IPS-NIHi7 (cell line): Measurements from ENCODE around the gene NARS2.

Source experiments
- DNase-seq: peaks from one replicate; pipeline ENCODE4 v3.0.0; 2012; ENCODE audit warnings: mixed read lengths; ENCODE audit errors: extremely low spot score

Gene NARS2

GRCh38 chr11:78415338-78415737 lies 159.3 kb downstream of the NARS2 start:
- no peak for DNase-seq

GRCh38 chr11:78414321-78415051 lies 160.2 kb downstream of the NARS2 start:
- DNase-seq, result no peak

DNA sequence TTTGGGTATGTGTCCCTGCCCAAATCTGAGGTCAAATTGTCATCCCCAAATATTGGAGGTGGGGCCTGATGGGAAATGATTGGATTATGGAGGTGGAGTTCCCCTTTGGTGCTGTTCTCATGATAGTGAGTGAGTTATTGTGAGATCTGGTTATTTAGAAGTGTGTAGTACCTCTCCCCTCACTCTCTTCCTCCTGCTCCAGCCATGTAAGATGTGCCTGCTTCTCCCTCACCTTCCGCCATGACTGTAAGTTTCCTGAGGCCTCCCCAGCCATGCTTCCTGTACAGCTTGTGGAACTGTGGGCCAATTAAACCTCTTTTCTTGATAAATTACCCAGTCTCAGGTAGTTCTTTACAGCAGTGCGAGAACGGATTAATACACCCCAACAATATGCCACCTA lies 166.0 kb downstream of the NARS2 start:
- no peak for DNase-seq

DNA sequence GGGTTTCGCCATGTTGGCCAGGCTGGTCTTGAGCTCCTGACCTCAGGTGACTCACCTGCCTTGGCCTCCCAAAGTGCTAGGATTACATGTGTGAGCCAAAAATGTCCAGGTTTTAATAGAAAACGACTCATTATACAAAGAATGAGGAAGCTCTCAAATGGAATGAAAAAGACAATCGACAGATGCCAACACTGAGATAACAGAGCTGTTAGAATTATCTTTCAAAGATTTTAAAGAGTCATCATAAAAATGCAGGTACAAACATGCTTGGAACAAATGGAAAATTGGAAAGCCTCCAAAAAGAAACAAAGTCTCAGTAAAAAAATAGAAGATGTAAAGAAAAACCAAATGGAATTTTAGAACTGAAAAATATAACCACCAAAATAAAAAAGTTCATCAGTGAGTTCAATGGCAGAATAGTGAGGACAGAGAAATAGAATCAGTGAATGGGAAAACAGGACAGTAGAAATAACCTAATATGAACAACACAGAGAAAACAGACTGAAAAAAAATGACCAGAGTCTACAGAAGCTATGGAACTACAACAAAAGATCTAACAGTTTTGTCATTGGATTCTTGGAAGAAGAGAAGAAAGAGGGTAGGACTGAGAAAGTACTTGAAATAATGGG lies 168.0 kb downstream of the NARS2 start:
- DNase-seq, result no peak

DNA sequence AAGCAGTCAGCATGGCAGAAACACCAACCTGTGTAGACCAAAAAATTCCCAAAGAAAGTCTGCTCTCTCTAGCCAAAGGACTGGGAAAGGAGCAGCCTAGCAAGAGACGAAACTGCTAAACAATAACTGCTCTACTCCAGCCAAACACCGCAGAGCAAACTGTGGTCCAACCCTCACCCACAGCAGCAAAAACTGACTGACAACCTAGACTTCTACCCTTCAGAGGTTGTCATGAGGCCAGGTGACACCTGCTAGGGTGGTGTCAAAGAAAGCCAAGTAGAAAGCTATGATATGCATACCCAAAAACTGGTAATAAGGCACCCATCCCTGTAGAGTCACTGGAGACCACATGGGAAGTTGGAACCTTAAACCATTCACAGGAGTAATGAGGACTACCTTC lies 168.9 kb downstream of the NARS2 start:
- no peak for DNase-seq

GRCh38 chr11:78403781-78404180 lies 170.9 kb downstream of the NARS2 start:
- DNase-seq, result no peak

- no peak for DNase-seq
Measured at GRCh38 chr11:78402847-78403246, 171.8 kb downstream of the NARS2 start.

- no peak for DNase-seq
Measured at GRCh38 chr11:78400702-78401101, 174.0 kb downstream of the NARS2 start.

DNA sequence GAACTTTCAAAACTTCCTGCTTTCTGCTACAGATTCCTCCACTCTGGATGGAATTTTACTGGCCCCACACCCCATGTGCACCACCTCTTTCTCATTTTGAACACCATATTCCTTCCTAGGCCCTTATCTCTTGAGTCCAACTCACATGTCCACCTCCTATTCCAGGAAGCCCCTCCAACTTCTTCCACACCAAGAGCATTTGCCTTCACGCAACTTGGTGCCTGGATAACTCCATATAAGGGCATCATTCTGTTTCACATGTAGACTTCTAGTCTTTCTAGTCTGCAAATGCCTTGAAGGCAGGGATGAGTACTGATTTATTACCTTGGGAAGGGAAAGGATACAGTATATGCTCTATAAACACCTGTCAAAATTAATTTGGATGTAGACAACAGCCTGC lies 174.5 kb downstream of the NARS2 start:
- DNase-seq, result no peak

- DNase-seq, result peak; percentile 57
Measured at GRCh38 chr11:78399136-78399535, 175.5 kb downstream of the NARS2 start.

DNA sequence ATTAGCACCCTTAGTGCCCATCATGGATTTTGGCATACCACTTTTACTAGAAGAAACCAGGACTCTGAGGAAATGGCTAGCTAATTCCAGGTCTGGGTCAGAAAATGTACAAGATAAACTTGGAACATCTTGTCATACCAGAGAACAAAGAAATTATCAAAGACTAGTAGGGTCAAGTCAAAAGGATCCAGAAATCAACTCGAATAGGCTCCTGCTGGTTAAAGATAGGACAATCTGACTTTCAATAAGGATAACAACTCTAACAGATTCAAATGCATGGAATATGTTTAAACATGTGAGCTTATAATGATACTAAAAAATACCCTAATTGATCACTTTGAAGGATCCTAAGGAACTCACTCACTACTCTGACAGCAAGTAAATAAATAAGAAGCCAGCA lies 175.9 kb downstream of the NARS2 start:
- DNase-seq, result no peak

DNA sequence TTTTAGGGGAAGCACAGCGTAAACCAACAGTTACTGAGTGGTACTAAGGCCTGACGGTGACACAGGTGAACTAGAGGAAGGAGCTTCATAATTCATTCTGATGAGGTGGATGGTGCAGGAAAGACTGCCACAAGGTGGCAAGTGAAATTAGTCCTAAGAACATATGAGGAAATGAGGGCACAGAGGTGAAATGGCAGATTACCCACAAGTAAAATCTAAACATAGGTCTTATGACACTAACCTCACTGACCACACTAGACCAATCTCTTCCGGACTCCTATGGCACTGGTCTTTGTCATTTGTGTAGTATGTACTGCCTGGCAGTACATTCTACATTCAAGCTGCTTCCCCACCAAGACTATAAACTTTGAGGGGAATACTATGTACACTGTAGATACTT lies 177.3 kb downstream of the NARS2 start:
- no peak for DNase-seq

DNA sequence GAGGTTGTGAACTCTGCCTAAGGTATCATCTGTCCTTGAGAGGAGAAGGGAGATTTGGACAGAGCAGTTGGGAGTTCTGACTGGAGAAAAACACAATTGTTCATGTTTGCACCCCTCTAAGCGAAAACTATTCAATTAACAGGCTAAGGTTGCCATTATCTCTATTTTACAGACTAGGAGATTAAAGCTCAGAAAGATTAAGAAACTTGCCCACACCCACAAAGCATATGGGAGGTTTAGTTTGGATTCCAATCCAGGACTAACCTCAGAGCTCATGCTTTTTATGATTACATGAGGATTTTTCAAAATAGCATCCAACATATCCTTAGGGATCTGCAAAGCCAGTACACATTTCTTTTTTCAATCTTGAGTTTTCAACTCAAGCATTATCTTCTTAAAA lies 179.1 kb downstream of the NARS2 start:
- DNase-seq, result no peak

- DNase-seq, result no peak
Measured at GRCh38 chr11:78392854-78393253, 181.8 kb downstream of the NARS2 start.

DNA sequence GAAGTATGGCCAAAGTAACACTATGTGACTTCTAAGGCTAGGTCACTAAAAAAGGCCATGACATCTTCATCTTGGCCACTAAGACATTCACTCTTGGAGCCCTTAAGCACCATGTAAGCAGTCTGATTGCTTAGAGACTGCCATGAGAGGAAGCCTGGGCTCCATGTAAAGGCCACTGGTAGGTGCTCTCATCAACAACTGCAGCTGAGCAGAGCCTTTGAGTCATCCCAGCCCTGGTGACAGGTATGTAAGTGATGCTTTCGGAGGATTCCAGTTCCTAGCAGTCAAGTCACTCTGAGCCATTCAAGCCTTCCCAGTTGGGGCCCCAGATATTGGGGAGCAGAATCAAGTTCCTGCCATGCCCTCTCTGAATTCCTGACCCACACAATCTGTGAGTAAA lies 183.2 kb downstream of the NARS2 start:
- DNase-seq, result no peak

DNA sequence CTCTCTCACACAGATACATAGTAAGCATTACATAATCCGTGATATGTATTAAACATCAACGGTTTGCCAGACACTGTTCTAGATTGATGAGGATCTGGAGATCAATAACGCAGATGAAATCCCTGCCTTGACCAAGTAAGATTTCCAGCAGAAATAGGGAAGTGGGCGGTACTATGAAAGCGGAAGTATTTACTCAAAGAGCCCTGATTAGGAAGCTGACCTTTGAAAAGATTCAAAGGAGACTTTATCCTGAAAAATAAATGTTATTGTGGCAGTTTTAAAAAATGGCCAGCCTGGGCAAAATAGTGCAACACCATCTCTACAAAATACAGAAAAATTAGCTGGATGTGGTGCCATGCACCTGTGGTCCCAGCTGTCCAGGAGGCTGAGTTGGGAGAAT lies 183.9 kb downstream of the NARS2 start:
- DNase-seq, result no peak

DNA sequence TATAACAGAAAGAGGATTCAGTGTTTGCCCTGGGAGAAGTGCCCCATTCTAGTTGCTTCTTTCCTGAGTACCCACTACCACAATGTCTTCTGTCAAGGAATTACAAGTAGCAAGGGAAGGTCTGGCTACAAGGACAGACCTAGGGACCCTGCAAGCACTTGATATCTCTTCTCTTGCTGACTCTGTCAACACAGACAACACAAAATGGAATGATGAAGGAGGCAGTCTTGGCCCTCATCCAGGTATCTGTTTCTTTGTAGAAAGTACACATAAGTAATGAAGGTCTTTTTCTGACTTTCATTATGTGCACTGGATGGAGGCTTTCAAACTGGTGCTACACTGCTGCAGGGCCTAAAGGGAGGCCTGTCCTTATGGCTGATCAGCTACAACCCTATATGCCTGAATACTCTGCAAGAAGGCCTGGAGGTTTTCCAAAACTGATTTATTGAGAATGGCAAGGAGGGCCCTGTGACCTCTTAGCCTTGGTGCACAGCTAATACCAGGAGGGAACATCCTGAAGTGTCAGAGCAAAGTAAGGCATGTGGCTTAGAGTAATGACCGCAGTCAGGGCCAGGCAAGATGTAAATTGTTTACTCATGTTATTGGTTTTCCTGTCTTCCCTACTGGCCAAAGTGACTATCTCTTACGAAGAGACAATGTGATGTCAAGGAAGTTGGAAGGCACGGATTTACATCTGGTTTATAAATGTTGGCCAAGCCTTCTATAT lies 188.3 kb downstream of the NARS2 start:
- no peak for DNase-seq
